ENCODE measurements around the gene PNCK.
"Not testable (repeated sequence)": the region's sequence is repeated elsewhere in the genome, so short reads cannot be mapped to it uniquely, and the experiment has no call there.

The PNCK gene

DNA sequence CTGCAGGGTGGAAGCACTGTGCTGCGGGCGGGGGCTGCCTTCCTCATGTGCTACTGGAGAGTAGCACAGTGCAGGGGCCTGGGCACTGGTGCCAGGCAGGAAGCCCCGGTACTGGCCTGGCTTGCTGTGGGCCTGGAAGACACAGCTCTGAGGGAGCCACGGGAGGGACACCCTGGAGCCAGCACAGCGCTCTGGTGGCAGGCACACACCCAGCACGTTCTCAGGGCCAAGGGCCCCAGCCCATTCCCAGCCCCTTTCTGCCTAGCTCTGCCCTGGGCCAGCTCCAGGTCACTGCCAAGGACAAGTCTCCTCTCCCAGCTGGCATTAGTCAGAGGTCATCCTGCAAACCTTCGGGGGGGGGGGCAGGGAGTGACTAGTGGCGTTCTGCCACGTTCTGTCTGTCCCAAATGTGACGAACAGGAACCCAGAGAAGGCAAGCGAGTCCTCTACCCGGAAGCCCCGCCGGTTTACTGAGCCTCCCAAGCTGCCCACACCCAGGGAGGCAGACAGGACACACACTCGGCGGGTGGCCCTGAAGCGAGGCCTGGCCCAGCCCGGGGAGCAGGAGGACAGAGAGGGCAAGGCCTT is 26.3 kb upstream of the PNCK start:
- not testable (repeated sequence) for DNase-seq (ENCODE audit: low read depth, low spot score); H3K27ac ChIP-seq

DNA sequence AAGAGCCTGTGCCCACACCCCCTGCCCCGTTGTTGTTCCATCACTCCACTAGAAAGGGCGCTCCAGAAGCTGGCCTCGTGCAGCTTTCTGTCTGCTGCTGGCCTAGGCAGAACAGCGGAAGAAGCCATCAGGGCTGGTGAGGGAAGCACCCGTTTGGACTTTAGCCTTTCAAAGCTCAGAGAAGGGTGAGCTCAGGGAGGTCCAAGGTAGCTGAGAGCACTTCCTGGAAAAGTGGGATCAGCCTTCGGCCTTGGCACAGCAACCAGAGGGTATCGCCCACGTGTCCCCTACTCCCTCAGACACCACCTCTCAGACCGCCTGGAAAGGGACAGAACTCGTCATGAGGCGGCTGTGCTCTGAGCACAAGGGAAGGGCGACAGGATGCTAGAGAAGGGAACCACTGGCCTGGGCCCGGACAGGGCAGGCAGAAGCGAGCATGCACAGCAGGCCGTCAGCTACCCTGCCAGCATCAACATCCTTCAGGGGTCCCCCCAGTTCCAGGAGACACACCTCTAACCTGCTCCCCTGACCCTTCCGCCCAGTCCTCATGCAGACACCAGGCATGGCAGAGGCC is 25.7 kb upstream of the PNCK start:
- not testable (repeated sequence) for H3K27ac ChIP-seq; DNase-seq (ENCODE audit: low read depth, low spot score)

DNA sequence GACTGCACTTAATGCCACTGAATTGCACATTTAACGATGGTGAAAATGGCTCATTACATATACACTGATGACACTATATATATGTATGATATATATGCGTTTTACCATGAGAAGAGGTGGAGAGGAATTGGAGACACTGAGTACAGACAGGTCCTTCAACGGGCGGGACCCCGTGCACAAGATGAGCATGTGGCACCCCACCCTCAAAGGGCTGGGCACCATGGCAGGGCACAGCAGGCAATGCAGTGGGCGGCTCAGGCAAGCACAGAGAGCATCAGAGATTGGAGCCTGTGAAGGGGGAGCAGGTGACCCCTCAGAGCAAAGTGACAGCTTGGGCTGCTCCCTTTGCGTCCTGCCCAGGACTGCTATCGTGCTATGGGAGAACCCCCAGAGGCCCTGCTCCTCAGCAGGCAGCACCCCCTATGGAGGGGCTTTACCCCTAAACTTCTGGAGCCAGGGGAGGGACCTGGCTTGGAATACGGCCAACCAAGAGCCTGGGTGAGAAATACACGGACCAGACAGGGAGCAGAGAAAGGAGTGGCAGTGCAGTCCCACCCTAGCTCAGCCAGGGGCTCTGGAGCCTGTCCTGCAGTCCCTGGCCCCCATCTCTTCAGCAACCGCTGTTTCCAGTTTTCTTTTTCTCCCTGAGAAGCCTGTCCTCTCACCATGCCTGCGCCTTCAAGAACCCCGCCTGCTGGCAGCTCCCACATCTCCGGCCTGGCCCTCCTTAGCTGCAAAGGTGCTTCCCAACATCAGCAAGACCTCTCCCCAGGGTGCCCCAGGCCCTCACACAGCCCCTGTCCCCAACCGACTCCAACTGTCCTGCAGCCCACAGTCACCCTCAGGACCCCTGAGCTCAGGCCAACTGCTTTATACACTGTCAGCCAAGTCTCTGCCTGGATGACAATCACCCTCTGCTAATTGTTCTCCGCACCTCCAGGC is 24.6 kb upstream of the PNCK start:
- H3K27ac ChIP-seq, result peak overlapping the region; percentile 8
- DNase-seq (ENCODE audit: low read depth, low spot score), result no peak

DNA sequence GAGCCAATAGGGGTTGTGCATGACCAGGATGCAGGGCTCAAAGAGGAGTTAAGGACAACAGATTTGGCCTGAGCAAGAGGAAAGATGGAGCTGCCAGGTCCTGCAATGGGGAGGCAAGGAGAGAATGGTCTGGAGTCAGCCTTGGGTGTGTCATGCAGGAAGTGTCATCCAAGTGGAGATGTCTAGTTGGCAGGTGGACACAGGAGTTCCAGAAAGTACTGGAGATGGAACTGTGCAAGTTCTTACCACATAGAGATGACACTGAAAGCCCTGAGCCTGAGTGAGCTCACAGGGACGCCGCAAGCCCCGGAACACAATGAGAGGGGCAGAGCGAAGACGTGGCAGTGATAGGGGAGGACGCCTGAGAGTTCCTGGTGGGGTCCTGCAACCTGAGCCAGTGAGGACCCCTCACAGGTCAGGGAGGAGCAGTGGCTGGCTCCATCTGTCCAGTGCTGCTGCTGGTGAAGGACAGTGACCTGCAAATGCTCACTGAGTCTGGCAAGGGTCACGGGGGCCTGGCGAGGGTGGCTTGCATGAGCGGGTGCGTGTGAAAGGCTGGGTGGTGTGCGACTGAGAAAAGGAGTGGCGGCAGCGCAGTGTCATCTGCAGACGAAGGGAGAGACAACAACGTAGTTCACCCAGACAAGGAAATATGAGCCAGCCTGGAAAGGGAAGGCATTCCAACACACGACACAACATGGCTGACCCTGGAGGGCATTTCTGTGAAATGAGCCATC is 23.5 kb upstream of the PNCK start:
- DNase-seq (ENCODE audit: low read depth, low spot score), result not testable (repeated sequence)

DNA sequence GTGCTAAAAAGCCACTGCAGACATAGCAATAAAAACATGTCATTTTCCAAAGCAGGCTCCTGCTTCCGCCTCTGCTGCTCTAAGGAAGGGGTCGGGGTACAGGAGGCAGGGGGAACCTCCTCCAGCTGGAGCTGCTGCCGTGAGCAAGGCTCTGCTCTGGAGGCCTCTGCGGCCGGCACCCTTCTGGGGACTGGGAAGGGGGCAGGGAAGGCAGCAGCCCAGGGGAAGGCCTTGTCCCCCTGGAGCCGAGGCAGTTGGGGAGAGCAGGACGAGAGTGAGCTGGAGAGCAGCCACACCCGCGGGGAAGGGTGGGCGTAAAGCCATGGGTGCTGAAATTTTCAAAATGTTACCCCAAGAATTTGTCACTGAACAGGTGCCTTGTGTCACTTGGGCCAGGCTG is 22.9 kb upstream of the PNCK start:
- DNase-seq (ENCODE audit: low read depth, low spot score); H3K27ac ChIP-seq: not testable (repeated sequence)

More for the DNA sequence above, 23.5 kb upstream of the PNCK start:
- H3K27ac ChIP-seq, result peak overlapping the region; percentile 8

DNA sequence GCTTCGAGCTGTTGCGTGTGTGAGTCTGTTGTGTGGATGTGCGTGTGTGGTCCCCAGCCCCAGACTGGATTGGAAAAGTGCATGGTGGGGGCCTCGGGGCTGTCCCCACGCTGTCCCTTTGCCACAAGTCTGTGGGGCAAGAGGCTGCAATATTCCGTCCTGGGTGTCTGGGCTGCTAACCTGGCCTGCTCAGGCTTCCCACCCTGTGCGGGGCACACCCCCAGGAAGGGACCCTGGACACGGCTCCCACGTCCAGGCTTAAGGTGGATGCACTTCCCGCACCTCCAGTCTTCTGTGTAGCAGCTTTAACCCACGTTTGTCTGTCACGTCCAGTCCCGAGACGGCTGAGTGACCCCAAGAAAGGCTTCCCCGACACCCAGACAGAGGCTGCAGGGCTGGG is 22.5 kb upstream of the PNCK start:
- H3K27ac ChIP-seq, result no peak overlapping the region
- DNase-seq (ENCODE audit: low read depth, low spot score), result no peak

DNA sequence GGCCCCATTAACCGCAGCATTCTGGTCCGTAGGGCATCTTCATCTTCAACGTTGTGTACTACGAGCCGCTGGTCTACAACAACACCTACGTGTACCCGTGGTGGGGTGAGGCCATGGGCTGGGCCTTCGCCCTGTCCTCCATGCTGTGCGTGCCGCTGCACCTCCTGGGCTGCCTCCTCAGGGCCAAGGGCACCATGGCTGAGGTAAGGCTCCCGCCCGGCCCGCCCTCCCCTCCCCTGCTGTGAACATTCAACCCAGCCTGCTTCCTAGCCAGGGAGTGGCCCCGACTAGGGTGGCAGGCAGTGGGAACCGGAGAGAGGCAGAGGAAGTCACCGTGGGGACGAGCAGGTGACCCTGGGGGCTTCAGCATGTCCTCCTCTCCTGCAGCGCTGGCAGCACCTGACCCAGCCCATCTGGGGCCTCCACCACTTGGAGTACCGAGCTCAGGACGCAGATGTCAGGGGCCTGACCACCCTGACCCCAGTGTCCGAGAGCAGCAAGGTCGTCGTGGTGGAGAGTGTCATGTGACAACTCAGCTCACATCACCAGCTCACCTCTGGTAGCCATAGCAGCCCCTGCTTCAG is 21.2 kb upstream of the PNCK start:
- no peak for DNase-seq (ENCODE audit: low read depth, low spot score)
- H3K27ac ChIP-seq, result no peak overlapping the region

DNA sequence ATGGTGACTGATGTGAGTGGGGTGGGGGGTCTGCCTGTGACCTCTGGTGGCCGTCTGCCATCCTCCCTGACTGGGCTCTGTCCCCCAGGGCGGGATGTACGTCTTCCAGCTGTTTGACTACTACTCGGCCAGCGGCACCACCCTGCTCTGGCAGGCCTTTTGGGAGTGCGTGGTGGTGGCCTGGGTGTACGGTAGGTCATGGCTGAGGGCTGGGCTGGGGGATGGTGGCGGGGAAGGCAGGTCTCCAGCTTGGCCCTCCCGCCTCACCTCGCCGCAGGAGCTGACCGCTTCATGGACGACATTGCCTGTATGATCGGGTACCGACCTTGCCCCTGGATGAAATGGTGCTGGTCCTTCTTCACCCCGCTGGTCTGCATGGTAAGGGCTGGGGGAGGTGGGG is 20.6 kb upstream of the PNCK start:
- DNase-seq (ENCODE audit: low read depth, low spot score); H3K27ac ChIP-seq: not testable (repeated sequence)

DNA sequence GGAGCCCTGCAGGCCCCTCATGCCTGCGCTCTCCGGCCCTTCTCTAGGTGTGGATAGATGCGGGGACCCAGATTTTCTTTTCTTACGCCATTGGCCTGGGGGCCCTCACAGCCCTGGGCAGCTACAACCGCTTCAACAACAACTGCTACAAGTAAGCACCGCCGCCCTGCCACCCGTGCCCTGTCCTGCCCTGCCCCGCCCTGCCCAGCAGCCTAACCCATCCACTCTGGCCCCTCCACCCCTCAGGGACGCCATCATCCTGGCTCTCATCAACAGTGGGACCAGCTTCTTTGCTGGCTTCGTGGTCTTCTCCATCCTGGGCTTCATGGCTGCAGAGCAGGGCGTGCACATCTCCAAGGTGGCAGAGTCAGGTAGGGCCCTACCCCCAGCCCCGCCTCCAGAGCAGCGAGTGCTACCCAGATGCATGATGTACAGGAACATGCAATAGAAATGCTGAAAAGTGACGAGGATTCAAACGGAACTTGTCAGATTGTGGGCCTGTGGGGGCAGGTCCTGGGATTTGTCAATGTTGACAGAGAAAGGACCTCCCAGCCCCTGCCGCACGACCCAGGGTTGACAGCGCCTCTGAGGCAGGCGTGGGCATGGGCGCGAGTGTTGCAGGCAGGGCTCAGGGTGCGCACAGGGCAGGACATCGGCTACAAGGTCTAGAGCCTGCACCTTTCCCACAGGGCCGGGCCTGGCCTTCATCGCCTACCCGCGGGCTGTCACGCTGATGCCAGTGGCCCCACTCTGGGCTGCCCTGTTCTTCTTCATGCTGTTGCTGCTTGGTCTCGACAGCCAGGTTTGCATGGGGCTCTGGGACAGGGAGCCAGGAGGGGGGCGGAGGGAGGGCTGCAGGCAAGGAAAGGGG is 19.8 kb upstream of the PNCK start:
- no peak overlapping the region for H3K27ac ChIP-seq
- DNase-seq (ENCODE audit: low read depth, low spot score), result no peak

DNA sequence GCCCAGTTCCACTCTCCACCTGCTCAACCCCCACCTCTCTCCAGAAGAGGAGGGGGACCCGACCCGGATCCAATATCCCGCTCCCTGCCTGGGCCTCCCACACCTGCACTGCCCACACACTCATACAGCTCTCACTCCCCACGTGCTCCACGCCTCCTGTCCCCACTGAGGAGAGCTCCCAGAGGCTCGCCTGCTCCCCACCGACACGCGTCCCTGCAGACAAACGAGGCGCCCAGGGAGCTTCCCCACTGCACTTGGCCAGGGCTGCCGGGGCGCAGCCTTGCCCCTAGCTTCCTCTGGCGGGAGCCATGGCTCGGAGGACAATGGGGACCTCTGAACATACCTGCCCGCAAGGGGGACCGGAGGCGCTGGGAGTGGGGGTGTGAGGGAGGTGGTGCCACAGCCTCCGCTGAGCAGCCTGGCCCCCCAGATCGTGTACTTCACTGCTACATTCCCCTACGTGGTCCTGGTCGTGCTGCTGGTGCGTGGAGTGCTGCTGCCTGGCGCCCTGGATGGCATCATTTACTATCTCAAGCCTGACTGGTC is 19.1 kb upstream of the PNCK start:
- H3K27ac ChIP-seq, result no peak overlapping the region
- no peak for DNase-seq (ENCODE audit: low read depth, low spot score)

DNA sequence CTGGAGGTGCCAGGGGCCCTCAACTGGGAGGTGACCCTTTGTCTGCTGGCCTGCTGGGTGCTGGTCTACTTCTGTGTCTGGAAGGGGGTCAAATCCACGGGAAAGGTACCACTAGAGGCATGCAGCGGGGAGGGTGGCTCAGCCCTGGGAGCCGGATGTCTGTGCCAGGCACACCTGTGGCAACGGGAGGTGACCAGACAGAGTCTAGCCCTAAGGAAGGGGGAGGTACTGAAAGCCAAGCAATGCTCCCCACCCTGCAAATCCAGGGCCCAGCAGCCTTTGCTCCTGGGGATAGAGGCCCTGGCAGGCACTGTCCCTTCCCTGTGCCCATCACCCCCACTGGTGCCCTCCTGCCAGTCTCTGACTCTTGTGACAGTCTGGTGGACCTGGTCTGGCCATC is 18.4 kb upstream of the PNCK start:
- H3K27ac ChIP-seq, result no peak overlapping the region
- no peak for DNase-seq (ENCODE audit: low read depth, low spot score)

DNA sequence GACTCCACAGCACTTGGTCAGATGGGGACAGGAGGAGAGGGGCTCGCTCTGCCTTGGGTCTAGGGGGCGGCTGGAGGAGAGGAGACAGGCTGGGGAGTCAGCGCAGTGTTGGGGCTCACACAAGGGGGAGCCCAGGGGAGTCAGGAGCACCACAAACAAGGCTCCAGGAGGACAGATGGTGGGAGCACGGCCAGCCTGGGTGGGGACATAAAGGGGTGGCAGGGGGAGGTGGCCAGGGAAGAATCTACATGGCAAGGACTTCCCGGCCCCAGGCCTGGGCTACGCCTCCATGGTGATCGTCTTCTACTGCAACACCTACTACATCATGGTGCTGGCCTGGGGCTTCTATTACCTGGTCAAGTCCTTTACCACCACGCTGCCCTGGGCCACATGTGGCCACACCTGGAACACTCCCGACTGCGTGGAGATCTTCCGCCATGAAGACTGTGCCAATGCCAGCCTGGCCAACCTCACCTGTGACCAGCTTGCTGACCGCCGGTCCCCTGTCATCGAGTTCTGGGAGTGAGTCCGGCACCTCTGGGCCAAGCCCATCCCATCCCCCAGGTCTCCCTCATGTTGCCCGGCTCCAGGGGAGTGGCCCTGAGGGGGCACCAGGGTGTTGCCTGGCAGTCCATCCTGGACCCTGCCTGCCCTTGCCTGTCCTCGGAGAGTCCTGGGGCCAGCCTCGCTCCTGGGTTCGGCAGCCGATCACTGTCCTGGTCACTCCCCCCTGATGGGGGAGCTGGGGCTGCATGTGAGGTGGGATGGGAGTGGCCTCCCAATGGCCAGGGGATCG is 17.6 kb upstream of the PNCK start:
- H3K27ac ChIP-seq; DNase-seq (ENCODE audit: low read depth, low spot score): not testable (repeated sequence)

DNA sequence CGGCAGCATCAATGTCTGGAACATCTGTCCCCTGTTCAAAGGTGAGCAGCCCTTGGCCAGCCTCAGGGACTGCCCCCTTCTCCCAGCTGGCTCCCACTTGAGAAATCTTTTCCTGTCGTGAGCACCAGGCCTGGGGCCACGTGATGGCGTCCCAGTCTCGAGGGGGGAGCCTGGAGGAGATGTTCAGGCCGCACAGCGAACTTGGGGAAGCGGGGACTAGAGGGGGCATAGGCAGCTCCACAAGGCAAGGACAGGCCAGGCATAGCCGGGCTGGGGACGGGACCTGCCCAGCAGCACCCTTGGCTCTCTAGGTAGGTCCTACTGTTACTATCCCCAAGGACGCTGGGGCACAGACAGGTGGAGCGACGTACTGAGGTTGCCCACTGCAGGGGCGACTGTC is 16.9 kb upstream of the PNCK start:
- H3K27ac ChIP-seq, result no peak overlapping the region

DNA sequence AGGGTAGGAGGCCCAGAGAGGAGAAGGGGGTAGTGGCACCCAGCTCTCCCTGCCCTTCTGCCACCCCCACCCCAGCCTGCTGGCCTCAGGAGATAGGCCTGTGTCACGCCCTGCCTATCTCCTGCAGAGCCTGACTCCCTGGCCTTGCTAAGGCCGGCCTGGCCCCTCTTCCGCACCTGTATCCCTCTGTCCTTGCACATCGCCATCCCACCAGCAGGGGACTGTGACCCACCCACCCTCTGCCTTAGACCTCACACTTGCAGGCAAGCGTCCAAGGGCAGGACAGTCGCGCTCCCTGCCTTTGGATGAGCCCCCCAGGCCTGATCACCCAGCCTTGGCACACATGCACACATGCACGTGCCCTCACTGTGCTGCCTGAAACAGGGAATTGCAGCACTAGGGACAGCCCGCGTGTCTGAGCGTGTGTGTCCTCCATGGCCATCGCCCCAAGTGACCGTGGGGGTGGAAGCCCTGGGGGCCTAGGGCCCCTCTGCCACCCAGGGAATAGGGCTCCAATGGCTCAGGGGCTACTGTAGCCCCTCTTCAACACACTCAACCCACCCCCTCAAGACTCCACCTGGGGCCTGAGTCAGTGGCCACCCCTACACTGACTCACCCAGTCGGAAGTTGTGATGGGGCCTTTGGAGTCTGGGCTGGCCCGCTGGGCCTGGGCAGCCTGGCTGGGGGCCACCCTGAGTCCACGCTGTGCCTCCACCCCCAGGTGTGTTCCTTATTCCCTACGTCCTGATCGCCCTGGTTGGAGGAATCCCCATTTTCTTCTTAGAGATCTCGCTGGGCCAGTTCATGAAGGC is 16.2 kb upstream of the PNCK start:
- DNase-seq (ENCODE audit: low read depth, low spot score), result no peak
- peak overlapping the region; percentile 9 for H3K27ac ChIP-seq

More for the DNA sequence above, 16.9 kb upstream of the PNCK start:
- no peak for DNase-seq (ENCODE audit: low read depth, low spot score)

DNA sequence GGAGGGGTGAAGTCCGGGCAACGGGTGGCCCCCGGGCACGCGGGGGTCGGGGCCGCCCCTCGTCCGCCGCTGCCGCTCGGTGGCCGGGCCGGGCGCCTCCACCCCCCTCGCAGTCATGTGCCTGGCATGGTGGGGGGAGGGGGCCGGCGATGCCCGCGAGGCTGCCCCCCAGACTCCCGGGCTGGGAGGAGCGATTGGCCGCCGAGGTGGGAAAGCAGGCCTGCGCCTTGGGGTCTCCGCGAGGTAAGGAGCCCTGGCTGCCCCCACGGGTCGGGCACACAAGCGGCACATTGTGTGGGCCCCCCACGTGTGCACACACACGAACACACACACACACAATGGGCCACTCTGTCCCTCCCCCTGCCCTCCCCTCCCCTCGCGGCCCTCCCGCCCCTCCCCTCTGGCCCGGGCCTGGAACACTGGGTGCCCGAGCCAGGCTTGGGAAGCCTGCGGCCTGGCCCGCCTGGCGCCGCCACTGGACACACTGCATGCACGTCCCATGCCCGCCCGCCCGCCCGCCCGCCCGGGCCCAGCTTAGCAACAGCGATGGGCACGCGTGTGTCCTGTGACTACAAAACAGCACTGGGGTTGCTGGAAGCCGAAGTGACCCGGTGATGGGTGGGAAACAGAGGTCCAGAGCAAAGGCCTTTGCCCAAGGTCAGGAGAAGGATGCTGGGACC is 15.4 kb upstream of the PNCK start:
- H3K27ac ChIP-seq, result peak overlapping the region; percentile 39
- DNase-seq (ENCODE audit: low read depth, low spot score), result no peak

DNA sequence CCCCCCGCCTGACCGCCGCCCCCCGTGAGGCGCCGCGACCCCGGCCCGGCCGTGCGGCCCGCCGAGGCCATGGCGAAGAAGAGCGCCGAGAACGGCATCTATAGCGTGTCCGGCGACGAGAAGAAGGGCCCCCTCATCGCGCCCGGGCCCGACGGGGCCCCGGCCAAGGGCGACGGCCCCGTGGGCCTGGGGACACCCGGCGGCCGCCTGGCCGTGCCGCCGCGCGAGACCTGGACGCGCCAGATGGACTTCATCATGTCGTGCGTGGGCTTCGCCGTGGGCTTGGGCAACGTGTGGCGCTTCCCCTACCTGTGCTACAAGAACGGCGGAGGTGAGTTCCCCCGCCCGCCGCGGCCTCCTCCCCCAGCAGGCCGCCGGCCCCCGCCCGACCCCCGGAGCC is 14.9 kb upstream of the PNCK start:
- no peak for DNase-seq (ENCODE audit: low read depth, low spot score)
- peak overlapping the region; percentile 39 for H3K27ac ChIP-seq

DNA sequence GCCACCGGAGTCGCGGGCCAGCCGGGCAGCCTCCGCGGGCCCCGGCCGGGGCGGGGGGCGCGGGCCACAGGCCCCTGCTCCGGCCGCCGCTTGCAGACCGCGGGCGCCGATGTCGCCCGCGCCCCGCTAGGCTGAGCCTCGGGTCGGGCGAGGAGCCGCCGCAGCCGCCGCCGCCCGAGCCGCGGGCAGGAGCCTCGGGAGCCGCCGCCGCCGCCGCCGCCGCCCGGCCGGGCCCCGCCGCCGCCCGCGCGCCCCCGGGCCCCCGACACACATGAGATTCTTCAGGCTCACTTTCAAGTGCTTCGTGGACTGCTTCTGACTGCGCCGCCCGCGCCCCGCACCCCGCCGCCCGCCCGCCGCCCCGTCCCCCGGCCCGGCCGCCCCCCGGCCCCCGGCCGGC is 14.5 kb upstream of the PNCK start:
- no peak overlapping the region for H3K27ac ChIP-seq
- no peak for DNase-seq (ENCODE audit: low read depth, low spot score)

All from epithelial cell of prostate (primary cell).